Activated CD8-positive, alpha-beta memory T cell treated with anti-CD3 and anti-CD28 coated beads, Interleukin-2, amount 50 U/mL, for 4 hours (primary cell): ENCODE results near the gene IRF2BPL.

Experiments used
- DNase-seq: peaks from one replicate; pipeline ENCODE4 v3.0.0-alpha.2; 2020

IRF2BPL gene

DNA sequence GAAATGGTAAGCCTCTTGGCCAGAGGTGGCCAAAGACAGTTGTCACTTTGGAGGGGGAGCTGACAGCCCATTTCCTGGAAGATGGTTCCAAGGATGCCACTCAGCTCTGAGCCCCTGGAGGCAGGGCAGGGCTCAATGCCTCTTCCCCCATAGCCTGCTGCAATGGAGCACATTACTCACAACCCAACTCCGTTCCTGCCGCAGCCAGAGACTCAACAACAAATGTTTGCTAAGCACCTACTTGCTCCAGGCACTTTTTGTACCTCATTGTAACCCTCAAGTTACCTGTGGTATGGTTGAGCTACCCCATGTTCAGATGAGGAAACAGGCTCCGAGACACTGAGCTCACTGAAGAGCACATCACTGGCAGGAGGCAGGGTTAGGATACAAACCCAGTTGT is 19.5 kb downstream of the IRF2BPL start:
- DNase-seq: no peak

DNA sequence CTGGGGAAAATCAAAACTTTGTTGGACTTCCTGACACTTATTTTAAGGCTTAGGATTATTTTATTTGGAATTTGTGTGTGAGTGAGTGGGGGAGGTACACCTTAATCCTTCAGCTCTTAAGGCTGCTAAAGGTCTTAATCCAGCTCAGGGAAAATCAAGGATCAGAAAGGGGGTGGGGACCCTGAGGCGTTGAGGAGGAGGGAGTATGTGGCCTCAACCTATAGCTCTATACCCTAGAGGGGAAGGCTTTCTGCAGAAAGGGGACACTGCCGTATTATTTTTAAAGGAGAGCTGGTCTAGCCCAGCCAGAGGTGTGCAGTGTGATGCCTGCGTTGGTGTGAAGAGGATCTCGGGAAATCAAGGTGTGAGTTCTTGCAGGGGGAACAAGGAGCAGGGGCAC is 20.0 kb downstream of the IRF2BPL start:
- no peak for DNase-seq

DNA sequence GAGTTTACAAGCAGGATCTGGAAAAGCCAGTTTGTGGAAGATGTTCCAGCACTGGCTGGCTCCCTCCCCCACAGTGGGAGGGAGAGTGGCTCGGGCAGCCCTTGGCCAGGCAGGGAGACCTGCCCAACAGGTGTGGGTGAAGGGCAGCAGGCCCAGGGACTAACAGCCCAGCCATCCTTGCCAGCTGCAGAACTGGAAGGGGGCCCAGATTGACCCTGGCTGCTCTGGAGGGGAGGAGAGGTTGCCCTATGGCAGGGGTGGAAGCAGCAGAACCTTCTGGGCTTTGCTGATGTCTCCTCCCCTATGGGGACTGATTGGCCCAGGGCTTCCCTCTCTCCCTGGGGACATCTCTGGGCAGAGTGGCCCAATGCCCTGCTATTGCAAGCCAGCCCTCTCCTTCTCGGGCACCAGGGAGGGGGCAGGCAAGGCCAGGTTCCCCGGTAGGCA is 20.5 kb downstream of the IRF2BPL start:
- DNase-seq: no peak

GRCh38 chr14:77007183-77007974 is 21.1 kb downstream of the IRF2BPL start:
- no peak for DNase-seq

DNA sequence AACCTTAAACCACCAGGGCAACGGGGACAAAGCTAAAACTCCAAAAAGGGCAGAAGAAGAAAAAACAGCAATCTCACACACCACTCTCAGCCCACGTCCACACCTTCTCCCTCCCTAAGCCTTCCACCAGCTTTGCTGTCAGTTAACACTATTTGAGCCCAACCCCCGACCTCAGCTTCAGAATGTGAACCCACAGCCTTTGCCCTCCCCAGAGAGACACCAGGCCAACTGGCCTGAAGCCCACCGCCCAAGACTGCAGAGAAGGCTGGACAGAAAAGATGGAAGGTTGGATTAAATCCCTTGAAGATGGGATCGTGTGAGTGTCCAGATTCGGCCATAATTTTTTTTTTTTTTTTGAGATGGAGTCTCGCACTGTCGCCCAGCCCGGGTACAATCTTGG is 22.4 kb downstream of the IRF2BPL start:
- DNase-seq: no peak

DNA sequence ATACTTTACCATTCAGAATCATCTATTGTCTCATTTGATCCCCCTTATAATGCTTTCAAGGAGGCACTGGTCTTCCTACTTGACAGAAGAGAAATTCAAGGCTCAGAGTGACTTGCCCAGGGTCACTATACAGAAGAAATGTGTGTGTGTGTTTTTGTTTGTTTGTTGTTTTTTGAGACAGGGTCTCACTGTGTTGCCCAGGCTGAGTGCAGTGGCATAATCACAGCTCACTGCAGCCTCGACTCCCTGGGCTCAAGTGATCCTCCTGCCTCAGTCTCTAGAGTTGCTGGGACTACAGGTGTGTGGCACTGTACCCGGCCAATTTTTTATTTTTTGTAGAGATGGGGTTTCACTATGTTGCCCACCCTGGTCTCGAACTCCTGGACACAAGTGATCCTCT is 22.9 kb downstream of the IRF2BPL start:
- DNase-seq: no peak

- no peak for DNase-seq
Measured at GRCh38 chr14:77004711-77005460, 23.6 kb downstream of the IRF2BPL start.

DNA sequence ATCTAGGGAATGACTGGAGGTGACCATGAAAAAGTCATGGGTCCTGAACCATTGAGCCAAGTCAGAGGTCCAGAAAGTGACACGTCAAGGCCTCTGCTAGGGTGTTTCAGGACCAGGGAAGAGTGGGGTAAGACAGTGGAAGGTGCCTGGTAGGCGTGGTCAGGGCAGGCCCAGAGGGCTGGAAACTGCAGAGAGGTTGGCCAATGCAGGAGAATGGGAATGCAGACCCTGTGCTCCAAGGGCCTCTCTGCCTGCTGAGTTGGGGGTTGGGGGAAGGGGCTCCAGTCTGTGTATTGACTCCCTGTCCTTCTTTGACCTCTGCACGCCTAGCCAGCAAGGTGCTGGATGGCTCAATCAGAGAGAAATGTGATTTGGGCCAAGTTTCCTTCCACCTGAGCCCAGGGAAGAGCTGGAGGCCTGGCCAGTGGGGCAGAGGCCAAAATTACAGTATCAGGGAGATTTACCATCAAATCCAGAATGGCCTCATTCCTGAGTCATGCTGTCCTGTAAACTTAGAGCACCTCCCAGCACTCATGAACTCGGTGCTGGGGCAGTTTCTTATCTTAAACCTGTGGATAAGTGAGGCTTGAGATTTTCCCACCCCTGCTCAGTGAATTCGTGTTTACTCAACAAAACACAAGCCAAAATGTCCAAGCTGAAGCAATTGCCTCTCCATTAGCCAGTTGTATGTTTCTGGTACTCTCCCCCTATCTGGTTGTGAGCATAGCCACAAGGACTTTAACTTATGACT is 24.4 kb downstream of the IRF2BPL start:
- DNase-seq: no peak

DNA sequence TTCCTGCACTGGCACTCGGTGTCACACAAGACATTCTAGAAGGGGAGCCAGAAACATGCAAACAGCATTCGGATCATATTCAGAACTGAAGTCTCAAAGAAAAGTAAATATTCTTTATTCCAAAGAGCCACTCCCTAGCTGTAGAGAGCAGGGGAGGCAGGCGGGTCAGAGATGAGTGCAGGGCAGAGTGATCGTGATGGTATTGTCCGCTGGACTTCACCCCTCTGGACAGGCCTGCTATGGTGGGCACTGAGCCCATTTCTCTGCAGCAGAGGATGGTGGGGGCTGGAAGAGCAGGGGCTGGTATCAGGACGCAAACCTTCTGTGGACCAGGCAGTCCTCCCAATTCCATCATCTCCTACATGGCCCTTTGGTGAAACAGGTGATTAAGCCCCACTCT is 25.6 kb downstream of the IRF2BPL start:
- DNase-seq: no peak

DNA sequence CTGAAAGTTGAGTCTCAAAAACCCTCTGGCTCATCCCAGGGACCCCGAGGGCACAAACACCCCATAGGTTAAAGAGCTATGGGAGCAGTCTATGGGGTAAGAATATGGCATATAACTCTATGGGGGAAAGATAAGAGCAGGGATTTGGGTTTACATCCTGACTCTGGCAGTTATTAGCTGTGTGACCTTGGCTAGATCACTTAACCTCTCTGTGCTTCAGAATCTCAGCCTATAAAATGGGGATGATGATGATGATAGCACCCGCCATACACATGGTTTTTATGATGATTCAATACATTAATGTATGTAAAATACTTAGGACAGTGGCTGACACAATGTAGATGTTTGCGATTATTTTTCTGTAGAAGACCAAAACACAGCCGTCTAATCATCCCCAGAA is 26.2 kb downstream of the IRF2BPL start:
- DNase-seq: no peak

DNA sequence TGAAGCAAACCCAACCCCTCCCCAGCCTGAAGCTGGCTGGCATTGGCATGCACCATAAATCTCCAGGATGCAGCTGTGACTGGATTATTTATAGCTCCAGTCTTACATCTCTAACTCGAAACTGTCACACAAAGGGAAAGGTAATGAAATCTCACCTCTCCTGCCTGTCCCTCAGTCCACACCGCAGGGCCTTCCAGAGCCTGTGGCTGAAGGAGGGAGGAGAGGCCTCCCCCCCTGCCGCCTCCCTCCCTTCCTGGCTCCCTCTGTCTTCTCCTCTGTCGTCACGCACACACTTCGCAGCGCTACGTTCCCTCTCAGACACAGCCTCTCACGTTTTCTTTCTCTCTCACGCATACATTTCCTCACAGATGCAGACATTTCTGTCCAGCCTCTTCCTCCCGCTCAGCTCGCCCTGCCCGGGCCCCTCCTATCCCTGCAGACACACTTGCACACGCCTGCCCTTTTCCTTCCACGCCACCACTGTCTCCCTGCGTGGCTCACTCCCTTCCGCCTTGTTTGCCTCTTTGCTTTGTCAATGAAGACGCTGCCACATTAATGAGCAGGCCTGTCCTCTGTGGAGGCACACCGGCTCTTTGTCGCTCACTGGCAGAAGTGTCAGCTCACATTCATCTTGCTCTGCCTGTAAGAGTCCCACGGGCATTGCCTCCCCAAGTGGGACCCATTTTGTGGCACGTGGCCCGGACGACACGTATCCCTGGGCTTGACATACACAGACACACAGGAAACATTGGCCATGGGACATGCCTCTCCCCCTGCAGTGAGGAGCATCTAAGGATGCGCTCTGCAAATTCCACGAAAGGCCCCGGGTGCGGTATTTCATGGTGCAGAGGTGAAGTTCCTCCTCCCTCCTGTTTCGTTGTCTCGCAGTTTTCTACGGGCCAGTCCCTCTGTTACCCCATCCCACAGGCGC is 27.9 kb downstream of the IRF2BPL start:
- DNase-seq: no peak

- no peak for DNase-seq
Measured at GRCh38 chr14:76998910-76999309, 29.6 kb downstream of the IRF2BPL start.

DNA sequence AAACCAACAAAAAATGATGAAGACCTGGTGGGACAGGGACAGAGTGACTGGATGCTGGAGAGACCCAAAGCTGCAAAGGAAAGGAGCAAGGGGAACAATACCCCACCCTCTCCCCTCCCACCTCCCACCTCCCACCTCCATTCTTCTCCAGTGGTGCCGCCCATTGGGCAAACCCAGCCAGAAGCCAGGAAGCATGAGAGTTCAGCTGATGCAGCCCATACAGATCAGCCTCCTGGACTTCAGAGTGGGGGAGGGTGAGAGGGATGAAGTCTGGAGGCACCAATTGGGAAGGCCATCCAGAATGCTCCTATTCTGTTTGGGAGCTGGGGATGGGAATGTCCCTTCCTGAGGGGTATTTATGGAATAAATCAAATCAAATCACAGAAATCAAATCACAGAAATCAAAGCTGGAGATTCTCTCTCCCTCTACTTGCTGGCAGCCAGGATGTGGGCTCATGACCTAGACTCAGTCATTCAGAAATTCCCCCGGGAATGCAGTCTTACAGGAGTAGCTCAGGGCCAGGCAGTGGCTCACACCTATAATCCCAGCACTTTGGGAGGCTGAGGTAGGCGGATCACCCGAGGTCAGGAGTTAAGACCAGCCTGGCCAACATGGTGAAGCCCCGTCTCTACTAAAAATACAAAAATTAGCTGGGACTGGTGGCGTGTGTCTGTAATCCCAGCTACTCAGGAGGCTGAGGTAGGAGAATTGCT is 31.1 kb downstream of the IRF2BPL start:
- DNase-seq: no peak

DNA sequence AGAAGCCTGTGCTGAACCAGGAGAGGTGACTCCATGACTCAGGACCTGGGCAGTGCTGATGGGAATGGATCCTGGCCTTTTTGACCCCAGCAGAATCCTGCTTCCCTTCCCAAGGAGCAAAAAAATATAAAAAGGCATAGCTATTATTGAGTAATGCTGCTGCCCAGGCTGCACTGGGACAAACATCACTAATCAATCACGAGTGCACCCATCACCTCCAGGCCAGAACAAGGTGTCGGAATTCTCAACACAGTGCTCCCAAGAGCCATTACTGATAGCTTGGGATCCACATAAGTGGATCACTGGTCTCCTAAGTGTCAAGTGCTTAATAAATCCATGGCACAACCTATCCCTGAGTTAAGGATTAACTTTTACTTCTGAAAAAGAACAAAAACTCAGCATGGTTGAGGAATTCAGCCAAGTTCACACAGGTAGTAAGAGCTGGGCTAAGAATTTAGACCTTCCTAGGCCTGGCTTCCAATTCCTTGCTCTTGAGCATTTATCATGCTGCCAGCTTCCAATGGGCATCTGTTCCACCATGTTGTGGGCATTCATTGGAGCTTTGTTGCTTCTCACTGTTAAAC is 31.9 kb downstream of the IRF2BPL start:
- DNase-seq: no peak

- no peak for DNase-seq
Measured at GRCh38 chr14:76995279-76996035, 33.1 kb downstream of the IRF2BPL start.

- no peak for DNase-seq
Measured at GRCh38 chr14:76993752-76994151, 34.8 kb downstream of the IRF2BPL start.

- DNase-seq: no peak
Measured at GRCh38 chr14:76990084-76990483, 38.4 kb downstream of the IRF2BPL start.

DNA sequence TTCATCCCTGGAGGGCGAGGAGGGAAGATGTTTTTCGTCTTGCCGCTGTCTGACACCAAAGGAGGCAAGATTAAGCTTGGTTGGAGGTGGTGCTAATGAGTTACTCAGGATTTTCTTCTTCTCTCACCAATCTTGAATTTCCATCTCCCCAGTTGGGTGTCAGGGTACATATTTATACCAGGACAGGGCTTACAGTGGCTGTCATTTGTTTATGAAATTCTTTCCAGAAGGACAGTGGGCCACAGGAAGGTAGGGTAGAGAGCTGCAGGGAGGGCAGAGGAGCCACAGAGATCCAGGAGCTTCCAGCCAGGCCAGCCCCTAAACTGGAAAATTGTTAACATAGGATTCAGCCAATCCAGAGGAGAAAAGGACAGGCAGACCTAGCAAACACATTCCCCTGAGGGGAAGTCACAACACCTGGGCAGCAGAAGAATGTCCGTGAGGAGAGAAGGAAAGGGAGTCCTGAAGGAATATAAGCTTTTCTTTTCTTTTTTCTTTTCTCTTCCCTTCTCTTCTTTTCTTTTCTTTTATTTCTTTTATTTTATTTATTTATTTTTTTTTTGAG is 40.5 kb downstream of the IRF2BPL start:
- DNase-seq: no peak

DNA sequence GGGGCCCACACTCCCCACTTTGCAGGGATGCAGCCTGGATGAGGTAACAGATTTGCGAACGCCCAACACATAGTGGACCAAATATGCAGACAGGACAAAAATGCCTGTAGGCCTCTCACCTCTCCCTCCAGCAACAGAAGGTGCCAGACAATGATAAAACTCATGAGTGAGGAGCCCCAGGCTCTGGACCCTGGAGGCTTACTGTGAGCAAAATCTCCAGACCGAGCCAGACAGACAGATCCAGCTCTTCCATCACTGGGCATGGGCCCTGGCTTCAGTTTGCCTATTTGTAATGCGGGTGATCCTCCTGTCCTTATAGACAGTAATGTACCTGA is 42.3 kb downstream of the IRF2BPL start:
- no peak for DNase-seq

DNA sequence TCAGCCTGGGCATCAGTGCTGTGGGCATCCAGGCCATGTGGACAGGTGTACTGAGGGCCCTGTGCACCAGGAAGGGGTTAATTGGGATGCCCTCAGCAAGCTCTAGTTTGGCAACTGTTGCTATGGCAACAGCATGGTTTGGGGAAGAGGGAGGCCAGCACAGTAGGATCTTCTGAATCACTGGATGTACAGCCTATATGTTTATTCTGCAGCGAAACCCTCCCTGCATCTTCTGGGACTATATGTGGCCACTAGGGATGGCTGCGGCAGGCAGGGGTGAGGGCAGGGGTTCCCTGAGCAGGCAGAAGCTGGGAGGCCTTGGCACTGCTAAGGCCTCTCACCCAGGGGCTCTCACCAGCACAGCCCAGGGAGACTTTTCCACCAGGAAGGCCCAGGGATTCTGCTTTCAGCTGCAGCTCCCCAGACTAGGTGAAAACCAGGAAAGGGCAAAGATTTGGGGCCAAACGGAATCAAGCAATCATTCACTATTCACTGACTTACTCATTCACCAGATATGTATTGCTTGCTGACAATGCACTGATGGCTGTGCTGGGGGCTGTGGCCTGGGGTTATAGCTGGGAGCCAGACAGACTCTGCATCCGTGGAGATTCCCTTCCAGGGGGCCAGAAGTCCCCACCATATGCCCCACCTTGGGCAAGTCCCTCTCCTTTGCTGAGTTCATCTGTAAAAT is 42.8 kb downstream of the IRF2BPL start:
- DNase-seq: no peak
